Uterus (tissue), 4 donors: ENCODE data around the gene SPHK2. TPM values are rescaled to one million over a fixed set of nuclear protein-coding genes. Genes with fewer than 3 reads are reported as not detected.

Experiments used
- DNase-seq, 2 donors: peaks; one replicate each; pipeline ENCODE4 v3.0.0-alpha.2; 2019 to 2020
- H3K27ac ChIP-seq, 2 donors: fragments of 200-600 bp; sonication (generic); 1 replicate in 1 of 2; 2 replicates in 1 of 2; pipeline ENCODE4 v1.5.1; 2016 to 2018
- H3K27me3 ChIP-seq, 2 donors: fragments of 200-600 bp; sonication (generic); one replicate each; pipeline ENCODE4 v1.5.1; 2018 to 2019; ENCODE audit warnings: control low read depth in 1 of 2
- H3K36me3 ChIP-seq, 2 donors: fragments of 200-600 bp; sonication (generic); one replicate each; pipeline ENCODE4 v1.5.1; 2019; ENCODE audit warnings: control low read depth in 1 of 2
- H3K4me1 ChIP-seq, 2 donors: fragments of 200-600 bp; sonication (generic); one replicate each; pipeline ENCODE4 v1.5.1; 2018 to 2019; ENCODE audit warnings: control low read depth in 1 of 2
- H3K4me3 ChIP-seq, 2 donors: fragments of 200-600 bp; sonication (generic); 1 replicate in 1 of 2; 2 replicates in 1 of 2; pipeline ENCODE4 v1.5.1; 2018 to 2019; ENCODE audit warnings: mild to moderate bottlenecking in 1 of 2
- H3K9me3 ChIP-seq, 2 donors: fragments of 200-600 bp; sonication (generic); one replicate each; pipeline ENCODE4 v1.5.1; 2019; ENCODE audit warnings: control low read depth in 1 of 2
- POLR2A ChIP-seq, 2 donors: fragments of 450-650 bp; IDR thresholded peaks; one replicate each; pipeline ENCODE4 v1.6.1; 2016; ENCODE audit warnings: antibody characterized with exemption in 2 of 2, mild to moderate bottlenecking in 1 of 2, moderate library complexity in 1 of 2
- intact Hi-C: fragments of 100-400 bp; cut with DNase I; formaldehyde crosslinking; loops from one replicate; pipeline ENCODE4 v1.15.1; 2023; ENCODE audit warnings: low total_unique reads
- total RNA-seq, 4 donors: library from RNA; depleted of rRNA in 3 of 4; stranded (reverse); fragments of >200 nt in 3 of 4; gene quantifications; one replicate each; pipeline versions ENCODE4 v1.1.0 to v1.2.4, GENCODE V29; 2014 to 2023
- TF ChIP-seq, protein P1 (sequence below), 4 experiments: fragments of 200-600 bp in 2 of 4; fragments of 450-650 bp in 2 of 4; sonication (generic) in 2 of 4; IDR thresholded peaks; one replicate each; pipeline ENCODE4 v1.5.1; 2016 to 2019; ENCODE audit warnings: antibody characterized with exemption in 4 of 4, mild to moderate bottlenecking in 2 of 4, moderate library complexity in 1 of 4
- donor health status: DM: yes; HTN: yes; CAD: no.

The SPHK2 gene
- total RNA-seq, 4 donors from 2014 or later: 10.0 to 27.2 (median 21.7) TPM

DNA sequence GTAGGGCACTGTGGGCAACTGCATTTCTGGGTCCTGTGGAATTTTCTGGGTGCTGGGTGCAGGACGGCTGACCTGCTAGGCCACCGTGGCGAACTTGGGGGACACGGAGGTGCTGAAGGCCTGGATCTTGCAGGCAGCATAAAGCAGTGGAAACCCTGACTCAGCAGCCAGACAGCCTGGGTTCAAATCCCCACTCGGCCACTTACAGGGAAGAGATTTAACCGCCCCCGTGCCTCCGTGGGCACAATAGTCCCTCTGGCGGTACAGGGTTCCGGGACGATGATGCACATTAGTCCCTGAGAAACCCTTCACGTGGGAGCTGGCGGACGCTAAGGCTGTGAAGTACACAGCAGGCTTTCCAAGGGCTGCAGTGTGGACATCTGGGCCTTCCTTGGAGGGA, 7.4 kb upstream of the SPHK2 start:
- Histone ChIP-seq H3K27me3 (no peaks in the 10 kb centered on the region), H3K9me3 (no peaks in the 10 kb centered on the region), H3K4me1 (no peaks in the 10 kb centered on the region), H3K27ac (no peak overlapping the region), H3K36me3 (no peaks in the 10 kb centered on the region), H3K4me3 (no peak overlapping the region)
- DNase-seq: no peak
- intact Hi-C loops: loop anchor here (10.0 kb wide), 2 partner anchors 117 to 1127 kb away; partner anchors contain the start of gene KPTN
- no peak for TF ChIP-seq POLR2A (IDR thresholded peaks at IDR 0.05)
- TF ChIP-seq, protein P1, sequence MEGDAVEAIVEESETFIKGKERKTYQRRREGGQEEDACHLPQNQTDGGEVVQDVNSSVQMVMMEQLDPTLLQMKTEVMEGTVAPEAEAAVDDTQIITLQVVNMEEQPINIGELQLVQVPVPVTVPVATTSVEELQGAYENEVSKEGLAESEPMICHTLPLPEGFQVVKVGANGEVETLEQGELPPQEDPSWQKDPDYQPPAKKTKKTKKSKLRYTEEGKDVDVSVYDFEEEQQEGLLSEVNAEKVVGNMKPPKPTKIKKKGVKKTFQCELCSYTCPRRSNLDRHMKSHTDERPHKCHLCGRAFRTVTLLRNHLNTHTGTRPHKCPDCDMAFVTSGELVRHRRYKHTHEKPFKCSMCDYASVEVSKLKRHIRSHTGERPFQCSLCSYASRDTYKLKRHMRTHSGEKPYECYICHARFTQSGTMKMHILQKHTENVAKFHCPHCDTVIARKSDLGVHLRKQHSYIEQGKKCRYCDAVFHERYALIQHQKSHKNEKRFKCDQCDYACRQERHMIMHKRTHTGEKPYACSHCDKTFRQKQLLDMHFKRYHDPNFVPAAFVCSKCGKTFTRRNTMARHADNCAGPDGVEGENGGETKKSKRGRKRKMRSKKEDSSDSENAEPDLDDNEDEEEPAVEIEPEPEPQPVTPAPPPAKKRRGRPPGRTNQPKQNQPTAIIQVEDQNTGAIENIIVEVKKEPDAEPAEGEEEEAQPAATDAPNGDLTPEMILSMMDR (IDR thresholded peaks at IDR 0.05): no peak

DNA sequence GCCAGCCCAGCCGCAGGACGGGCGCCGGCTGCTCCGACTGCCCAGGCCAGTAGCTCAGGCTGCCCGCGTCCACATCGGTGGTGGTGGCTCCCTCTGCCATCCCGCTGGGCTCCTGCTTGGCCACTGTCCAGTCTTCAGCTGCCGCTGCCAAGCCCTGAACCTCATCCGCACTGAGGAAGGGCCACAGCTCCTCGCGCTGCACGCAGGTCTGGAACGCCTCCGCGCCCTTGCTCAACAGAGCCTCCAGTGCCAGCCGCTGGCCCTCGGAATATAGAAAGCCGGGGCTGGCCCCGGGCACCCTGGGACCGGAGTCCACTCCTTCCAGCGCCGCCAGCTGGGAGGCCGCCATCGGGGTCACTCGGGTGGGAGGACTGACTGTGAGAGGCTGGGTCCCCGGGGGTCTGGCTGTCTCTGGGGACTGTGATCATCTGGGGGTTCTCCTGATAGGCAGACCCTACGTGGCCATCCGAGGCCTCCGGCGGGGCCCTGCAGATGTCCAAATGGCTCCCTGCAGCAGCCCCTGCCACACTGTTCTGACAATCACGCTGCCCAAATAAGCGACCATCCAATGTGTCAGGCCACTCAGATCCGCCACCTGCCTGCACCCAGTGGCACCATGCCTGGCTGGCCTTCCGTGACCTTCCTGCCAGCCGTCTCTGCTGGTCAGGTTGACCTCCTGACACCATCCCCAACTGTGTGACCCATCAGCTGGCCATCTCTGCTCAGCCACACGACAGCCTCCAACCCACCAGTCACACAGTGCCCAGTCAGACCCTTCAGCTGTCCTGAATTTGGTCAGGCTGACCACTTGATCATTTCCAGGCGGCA, 6.1 kb upstream of the SPHK2 start:
- DNase-seq: no peak
- H3K27me3 ChIP-seq: no peaks in the 10 kb centered on the region
- H3K4me3 ChIP-seq: no peak overlapping the region
- H3K36me3 ChIP-seq: no peaks in the 10 kb centered on the region
- H3K9me3 ChIP-seq: no peaks in the 10 kb centered on the region
- no peak for TF ChIP-seq POLR2A (IDR thresholded peaks at IDR 0.05)
- TF ChIP-seq, protein P1 (IDR thresholded peaks at IDR 0.05): no peak
- intact Hi-C loops: loop anchor here (10.0 kb wide), 2 partner anchors 118 to 1128 kb away; partner anchors contain the start of gene KPTN
- H3K4me1 ChIP-seq: peaks cover 8 to 9% of the 10 kb centered on the region in 2 donors
- H3K27ac ChIP-seq: no peak overlapping the region

- TF ChIP-seq, protein P1 (IDR thresholded peaks at IDR 0.05): no peak
- no peak for TF ChIP-seq POLR2A (IDR thresholded peaks at IDR 0.05)
- no peaks in the 10 kb centered on the region for H3K36me3 ChIP-seq
- no peak for DNase-seq
- H3K9me3 ChIP-seq: no peaks in the 10 kb centered on the region
- H3K27me3 ChIP-seq: no peaks in the 10 kb centered on the region
- H3K27ac ChIP-seq: no peak overlapping the region
- intact Hi-C loops: loop anchor here (10.0 kb wide), 2 partner anchors 119 to 1129 kb away; partner anchors contain the start of gene KPTN
- no peak overlapping the region for H3K4me3 ChIP-seq
- peaks cover 8 to 11% of the 10 kb centered on the region in 2 donors for H3K4me1 ChIP-seq
These were observed 5.4 kb upstream of the SPHK2 start for GRCh38 chr19:48613852-48614435.

DNA sequence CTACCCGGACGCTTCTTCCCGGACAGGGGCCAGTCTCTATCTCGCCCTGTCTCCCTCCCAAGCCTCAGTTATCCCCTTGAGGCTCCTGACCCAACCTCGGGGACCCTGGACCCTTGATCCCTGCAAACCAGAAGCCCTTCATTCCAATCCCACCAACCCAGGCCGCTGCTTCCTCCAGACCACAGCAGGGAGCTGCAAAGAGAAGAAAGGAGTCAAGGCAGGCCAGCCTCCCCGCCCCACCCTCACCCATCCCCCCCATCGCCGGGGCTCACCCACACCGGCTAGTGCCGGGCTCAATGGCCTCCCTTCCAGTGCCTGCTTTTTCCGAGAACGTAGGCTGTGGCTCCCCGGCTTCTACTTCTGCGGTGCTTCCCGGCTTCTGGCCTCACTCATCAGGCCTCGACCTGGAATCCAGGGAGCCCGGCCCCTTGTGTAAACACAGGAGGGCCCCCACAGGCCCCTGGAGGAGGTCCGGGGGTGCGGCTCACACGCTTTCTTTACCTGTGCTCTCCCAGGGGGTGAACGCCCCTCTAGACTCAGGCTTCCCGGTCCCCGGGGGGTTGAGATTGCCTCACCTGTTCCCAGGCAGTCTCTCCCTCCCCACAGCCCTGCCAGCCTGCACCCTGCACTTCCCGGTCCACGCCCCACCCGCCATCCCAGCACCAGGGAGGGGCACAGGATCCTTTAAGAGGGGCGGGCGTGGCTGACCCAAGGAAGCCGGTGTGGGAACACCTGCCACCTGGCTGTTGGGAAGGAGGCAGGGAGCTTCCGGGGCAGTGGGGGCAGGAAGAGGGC, 4.7 kb upstream of the SPHK2 start, which contains the start of gene FAM83E:
FAM83E (minus strand) TSS at position 641 of the 795 bp plus-strand sequence. CDS start 1,704 bp downstream, outside the sequence.
- intact Hi-C loops: loop anchor here (10.0 kb wide), 2 partner anchors 120 to 1130 kb away; partner anchors contain the start of gene KPTN
- no peaks in the 10 kb centered on the region for H3K9me3 ChIP-seq
- no peak for DNase-seq
- H3K4me1 ChIP-seq: peaks cover 8 to 11% of the 10 kb centered on the region in 2 donors
- H3K27ac ChIP-seq: no peak within 1 kb of the TSS
- no peaks in the 10 kb centered on the region for H3K27me3 ChIP-seq
- no peak within 1 kb of the TSS for H3K4me3 ChIP-seq
- H3K36me3 ChIP-seq: no peaks in the 10 kb centered on the region
- peak in 1 of 2 donors; percentile 16 for TF ChIP-seq POLR2A (IDR thresholded peaks at IDR 0.05)
- TF ChIP-seq, protein P1 (IDR thresholded peaks at IDR 0.05): no peak
